Measurements from ENCODE around the gene GJD4. TPM values are rescaled to one million over a fixed set of nuclear protein-coding genes. Genes with fewer than 3 reads are reported as not detected.

Gene GJD4
- total RNA-seq = not detected in 2 replicates

DNA sequence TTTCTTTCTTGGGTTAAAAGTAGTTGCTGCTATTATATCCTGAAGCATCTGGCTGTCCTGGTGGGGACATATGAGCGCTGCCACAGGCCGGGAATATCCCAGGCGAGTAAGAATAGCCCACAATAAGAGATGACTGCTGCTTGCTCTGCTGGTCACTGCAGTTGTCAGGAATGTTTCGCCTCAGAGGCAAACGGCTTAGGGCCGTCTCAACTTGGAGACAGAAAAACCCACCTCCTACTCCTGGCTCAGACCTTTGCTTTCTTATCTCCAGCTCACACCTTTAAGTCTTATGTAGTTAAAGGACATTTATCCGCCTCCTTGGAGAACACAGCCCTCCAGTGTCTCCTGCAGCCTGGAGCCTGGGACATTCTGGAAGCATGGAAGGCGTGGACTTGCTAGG, at the start of gene GJD4:
Gene GJD4 (plus strand): TSS at position 151 of the 400 bp plus-strand sequence. CDS start 227 bp downstream, at position 378.

GRCh38 chr10:35642035-35642792, 37.1 kb downstream of the GJD4 start, which contains the start of gene FZD8:
Gene FZD8 (minus strand): TSS chr10:35642296. CDS start chr10:35641429, 867 bp downstream.

Other genes with a start within 250 kb of the GJD4 start
- 5.3 and 6.0 TPM in 2 replicates for gene FZD8, start 37.0 kb downstream of the GJD4 start, total RNA-seq